NCI-H2107 treated with DMSO at 0.1 percent for 48 hours (cell line): ENCODE measurements around the gene LGALS1.

Experiments
- DNase-seq: peaks from one replicate; lab custom pipeline; 2025; ENCODE audit not compliant: unreplicated experiment; lab: John Stamatoyannopoulos, UW

The LGALS1 gene

DNA sequence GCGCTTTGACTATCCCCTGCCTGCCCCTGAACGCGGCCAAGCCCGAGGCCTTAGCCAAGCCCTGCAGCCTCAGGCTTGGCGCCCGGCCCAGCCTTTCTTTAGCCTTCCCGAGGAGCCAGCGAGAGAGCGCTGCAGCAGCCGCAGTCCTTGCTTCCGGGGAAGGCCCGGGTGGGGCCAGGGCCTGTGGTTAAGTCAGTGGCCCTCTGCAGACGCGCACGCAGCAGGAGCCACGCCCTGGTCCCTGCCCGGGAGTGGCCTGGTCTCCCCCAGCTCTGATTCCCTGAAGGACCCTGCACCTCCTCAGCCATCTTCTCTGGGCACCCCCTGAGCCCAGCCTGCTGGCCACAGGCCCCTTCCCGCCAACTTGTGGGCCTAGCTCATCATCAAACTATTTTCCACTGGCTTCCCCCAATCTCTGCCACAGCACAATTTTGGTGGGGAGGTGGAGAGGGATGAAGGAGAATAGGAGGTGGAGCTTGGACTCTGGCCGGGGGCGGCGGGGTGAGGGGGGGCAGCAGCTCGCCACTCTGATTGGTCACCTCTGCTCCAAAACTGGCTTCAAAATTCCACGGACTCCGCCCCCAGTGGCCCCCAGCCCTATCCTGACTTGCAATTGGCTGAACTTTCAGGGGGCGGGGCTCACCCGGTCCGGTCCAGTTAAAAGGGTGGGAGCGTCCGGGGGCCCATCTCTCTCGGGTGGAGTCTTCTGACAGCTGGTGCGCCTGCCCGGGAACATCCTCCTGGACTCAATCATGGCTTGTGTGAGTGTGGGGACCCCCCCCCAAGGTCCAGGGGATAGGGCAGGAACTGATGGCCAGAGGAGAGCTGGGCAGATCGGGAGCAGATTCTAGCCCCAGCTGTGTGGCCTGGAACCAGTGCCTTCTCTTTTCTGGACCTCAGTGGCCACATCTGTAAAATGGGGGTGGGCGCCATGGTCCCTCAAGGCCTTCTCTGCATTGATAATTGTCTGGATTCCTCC lies at the start of gene LGALS1:
TSS of gene LGALS1 (plus strand) at position 686 of the 979 bp plus-strand sequence. CDS start at position 753, 67 bp downstream.
- DNase-seq: no peak

DNA sequence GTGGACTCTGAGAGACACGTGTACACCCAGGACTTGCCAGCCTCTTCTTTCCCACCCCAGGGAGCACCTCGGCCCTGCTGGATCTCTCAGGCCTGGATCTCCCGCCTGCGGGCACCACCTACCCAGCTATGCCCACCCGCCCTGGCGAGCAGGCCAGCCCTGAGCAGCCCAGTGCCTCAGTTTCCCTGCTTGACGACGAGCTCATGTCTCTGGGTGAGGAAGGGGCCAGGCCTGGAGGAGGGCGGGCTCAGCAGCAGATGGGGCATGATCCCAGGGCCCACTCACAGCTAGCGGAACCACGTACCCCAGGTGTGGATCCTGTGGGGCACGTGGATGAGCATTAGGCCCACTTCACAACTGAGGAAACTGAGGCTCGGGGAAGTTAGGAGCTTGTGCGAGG lies 49.7 kb upstream of the LGALS1 start:
- no peak for DNase-seq

DNA sequence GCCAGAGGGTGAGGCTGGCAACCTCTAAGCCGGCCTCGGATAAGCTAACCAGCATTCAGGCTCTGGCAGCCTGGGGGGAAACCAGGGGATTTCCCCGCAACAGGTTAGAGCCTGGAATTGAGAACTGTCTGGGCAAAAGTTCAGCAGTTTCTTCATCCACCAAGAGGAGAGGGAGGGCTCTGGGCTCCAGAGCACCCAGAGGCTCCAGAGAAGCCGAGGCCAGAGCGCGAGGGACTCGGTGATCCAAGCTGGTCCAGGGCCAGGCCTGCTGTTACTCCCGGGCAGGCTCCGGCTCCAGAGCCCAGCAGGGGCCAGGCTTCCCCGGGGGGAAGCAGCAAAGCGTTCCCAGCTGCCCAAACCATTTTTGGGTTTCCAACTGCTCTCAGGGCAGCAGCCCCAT lies 49.3 kb upstream of the LGALS1 start:
- DNase-seq: no peak

DNA sequence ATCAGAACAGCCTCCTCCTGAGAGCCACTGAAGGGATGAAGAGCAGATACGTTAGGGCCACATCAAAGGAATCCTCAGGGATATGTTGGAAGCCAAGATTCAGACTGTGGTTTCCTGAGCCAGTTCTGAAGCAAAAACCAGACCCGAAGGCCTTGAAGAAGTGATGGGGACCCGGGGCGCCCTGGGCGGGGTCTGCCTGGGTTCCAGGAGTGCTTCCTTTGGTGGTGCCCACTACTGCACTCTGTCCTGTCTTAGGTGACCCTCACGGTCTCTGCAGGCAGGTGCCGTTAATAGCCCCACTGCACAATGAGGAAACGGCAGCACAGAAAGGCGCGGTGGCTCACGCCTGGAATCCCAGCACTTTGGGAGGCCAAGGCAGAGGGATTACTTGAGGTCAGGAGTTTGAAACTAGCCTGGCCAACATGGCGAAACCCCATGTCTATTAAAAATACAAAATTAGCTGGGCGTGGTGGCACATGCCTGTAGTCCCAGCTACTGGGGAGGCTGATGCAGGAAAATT lies 48.8 kb upstream of the LGALS1 start:
- no peak for DNase-seq

DNA sequence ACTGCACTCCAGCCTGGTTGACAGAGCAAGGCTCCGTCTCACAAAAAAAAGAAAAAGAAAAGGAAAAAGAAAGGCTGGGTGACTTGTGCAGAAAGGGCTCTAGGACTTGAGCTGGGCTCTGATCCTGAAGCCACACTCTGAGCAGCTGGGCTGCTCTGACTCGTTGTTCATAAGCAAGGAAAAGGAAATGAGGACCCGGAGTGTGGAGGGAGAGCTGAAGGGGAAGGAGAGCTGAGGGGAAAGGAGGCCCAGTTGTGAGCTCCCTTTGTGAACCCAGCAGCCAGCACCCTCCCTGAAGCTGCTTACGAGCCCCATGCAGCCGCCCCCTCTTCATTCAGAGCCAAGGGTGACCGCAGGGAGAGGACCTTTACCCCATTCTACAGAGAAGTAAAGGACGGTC lies 48.3 kb upstream of the LGALS1 start:
- no peak for DNase-seq

DNA sequence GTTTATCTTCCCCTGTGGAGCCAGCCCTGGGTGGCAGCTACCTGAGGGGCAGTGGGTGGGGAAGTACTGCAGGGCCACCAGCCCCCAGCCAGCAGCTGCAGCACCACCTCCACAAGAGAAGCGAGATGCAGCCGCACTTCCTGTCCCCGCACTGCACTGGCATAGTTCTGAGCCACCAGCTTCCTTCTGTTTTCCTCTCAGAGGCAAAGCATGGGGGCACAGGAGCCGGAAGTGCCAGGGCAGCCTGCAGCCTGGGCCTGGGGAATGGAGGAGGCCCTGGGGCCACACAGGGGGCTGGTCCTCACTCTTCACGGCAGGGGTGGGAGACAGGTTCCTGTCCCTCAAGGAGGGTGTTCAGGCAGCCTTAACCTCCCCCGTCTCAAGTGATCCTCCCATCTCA lies 47.9 kb upstream of the LGALS1 start:
- no peak for DNase-seq

DNA sequence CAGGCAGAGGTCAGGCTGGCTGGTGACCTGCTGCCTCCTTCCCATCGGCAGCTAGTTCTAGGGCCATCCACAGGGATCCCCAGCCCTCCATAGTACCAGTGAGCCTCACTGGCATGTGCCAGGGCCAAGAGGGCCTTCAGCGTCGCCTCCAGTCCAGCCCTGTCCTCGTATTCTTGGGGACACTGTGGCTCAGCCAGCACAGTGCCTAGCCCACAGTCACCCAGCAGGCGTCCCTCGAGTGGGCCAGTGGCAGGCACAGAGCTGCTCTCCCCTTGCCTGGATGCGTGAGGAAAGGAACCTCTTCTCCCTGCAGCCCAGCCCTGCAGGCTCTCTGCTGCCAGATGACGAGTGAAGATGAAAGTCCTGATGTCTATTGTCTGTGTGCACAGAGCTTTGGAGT lies 46.6 kb upstream of the LGALS1 start:
- no peak for DNase-seq

DNA sequence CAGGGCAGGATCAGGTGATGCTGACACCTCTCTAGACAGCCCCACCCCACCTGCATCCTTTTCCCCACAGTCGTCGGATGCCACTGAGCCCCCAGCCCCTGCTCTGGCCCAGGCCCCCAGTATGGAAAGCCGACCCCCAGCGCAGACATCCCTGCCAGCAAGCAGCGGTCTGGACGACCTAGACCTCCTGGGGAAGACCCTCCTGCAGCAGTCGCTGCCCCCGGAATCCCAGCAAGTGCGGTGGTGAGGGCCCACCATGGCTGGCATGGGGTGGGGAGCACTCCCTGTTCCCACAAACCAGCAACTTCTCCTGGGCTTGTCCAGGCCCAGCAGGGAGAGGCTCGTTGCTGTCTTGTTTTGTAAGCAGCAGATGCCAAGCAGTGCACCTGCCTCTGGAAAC lies 45.5 kb upstream of the LGALS1 start:
- no peak for DNase-seq

DNA sequence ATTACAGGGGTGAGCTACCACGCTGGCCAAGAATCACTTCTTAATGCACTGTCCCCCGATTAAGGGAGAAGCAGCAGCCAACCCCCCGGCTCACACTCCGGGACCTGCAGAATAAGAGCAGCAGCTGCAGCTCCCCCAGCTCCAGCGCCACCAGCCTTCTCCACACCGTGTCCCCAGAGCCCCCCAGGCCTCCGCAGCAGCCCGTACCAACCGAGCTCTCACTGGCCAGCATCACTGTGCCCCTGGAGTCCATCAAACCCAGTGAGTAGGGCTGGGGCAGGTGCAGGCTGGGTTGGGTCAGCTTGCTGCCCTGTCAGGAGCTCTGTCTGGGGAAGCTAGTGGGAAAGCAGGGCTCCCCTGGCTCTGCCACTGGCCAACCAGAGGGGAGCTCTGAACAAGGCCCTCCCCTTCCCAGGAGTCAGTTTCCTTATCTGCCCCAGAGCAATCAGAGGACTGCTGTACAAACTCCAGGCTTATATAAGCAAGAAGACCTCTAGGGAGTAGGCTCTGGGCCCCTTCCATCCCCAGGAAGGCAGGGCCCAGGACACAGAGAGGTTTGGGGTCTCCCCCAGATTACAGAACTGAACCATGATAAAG lies 44.5 kb upstream of the LGALS1 start:
- no peak for DNase-seq

DNA sequence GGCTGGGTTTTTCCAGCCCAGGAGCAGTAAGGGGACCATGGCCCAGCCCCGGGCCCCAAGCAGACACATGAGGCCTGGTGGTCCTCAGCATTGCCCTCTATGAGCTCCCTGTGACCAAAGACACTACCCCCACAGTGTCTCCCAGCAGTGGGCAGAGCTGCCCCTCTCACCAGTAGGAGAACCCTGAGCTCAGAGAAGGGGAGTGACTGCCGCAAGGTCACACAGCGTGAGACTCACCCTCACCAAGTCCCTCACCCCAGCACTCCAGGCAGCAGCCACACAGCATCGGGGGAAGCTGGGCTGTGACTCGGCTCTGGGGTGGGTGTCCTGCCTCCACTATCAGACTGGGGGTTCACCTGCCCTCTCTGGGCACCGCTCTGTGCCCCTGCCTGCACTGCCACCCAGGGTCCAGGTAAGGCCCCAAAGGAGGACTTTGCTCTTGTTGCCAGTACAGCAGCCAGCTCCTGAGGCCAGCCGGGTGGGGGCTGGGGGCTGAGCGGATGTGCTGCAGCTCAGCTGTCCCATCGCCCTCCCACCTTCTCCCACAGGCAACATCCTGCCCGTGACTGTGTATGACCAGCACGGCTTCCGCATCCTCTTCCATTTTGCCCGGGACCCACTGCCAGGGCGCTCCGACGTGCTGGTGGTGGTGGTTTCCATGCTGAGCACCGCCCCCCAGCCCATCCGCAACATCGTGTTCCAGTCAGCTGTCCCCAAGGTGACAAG lies 43.8 kb upstream of the LGALS1 start:
- DNase-seq: no peak

DNA sequence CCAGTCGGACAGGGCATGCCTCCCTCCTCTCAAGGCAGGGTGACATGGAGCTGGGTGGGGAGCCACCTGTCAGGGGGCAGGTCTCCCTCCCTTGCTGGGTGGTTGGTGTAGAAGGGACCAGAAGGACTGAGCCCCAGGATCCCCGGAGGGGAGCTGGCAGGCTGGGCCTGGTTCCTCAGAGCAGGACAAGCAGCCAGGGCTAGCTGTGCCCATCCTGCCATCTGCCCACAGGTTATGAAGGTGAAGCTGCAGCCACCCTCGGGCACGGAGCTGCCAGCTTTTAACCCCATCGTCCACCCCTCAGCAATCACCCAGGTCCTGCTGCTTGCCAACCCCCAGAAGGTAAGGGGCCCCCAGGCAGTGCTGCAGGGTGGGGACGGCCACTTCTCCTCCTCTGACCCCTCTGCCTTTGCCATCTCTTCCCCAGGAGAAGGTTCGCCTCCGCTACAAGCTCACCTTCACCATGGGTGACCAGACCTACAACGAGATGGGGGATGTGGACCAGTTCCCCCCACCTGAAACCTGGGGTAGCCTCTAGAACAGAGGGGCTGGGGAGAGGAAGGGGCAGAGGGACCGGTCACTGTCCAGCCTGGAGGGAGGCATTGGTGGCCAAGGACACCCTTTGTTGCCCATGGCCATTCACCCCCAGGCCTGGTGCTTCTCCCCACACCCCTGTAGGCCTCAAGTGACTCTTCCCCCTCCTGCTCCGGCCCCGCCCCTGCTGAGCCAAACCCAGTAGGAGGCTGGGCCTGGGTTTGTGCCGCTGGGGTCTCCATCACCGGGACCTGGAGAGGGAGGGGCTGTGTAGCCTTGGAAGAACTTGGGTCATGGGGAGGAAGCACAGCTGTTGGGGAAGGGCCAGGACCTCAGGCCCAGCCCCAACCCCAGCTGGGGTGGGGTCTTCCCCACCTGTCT lies 43.0 kb upstream of the LGALS1 start:
- no peak for DNase-seq

DNA sequence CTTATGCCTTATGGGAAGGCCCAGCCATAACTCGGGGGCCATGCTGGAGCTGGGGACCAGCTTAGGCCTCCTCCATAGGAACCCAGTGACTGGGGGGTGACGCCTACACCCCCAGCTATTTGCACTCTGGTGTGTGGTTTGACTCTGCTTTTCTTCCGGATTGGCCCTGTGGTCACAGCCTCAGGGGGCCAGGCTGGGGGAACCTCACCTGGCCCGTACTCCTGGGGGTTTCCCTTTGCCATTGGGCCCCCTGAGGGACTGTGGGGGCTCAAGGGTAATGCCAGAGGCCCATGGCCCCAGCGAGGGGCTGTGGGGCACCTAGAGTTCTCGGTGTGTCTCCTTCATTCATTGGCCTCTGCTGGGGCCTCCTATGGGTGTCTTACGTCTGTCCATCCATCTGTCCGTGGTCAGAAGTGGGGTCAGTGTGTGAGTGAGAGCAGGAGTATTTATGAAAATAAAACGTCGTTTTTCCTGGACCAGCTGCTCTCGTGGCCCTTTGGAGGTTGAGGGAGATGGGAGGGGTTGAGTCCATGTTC lies 42.3 kb upstream of the LGALS1 start:
- DNase-seq: no peak

DNA sequence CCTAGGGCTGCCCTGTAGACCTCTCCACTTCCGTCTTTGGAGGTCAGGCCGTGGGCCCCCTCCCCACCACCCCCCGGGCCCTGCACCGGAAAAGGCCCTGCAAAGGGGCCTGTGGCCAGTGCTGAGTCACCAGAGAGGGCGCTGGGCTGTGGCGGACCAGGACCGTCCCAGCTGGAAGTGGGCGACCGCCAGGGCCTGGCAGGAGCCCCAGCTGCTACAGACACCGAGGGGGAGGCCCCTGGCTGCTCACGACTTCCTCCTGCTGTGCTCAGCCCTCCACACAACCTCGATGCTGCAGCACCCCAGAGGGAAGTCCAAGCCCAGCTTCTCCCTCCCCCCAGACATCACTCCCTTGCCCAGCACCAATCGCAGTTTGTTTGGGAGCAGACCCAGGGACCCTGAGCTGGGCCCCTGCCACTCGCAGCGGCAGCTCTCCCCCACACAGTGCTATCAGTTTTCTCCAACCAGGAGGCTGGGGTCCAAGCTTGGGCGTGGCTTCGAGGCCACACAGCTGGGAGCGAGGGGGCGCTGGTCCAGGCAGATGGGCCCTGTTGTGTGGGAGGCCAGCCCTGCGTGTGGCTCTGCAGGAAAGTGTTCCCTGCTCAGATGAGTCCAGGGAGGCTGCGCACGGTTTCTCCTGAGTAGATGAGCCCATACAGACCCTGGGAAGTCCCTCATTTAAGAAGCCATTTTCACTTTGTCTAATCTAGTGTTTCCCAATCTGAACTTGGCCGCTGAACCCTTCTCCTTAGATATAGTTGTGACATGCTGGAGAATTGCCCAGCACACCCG lies 41.6 kb upstream of the LGALS1 start:
- DNase-seq: no peak

DNA sequence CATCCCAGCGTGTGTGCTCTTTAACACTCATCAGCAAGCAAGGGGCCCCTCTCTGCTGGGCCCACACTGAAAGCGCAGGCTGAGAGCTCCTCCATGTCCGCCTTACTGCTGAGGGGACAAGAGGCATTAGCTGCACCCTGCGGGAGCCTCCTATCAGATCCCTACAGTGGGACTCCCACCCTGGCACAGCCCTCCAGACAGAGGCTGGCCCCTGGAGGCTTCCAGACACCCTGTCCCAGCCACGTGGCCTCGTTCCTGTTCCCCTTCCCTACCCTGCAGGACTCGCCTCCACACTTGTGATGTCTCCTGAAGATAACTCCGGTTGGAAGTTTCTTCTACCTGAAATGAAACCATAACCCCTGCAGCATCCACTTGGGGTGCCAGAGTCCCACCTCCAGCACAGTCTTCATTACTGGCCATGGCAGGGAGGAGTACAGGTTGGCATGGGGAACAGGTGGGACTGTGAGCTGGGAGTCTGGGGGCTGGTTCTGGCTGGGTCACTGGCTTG lies 41.0 kb upstream of the LGALS1 start:
- DNase-seq: no peak

DNA sequence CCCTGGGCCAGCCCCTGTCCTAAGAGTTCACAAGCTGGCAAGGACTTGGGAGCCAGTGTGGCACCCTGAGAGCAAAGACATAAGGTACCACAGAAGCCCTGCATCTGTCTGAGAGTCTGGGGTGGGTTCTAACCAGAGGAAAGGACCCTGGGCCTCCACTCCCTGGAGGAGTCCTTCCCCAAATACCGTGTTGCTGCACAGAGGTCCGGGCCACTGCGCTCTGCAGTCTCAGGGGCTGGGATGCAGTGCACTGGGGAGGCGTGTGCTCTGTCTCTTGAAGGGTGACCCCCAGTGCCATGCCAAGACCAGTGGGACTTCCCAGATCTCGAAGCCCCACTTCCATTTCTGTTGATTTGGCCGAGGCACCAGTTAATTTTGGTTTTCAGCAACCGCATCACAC lies 40.3 kb upstream of the LGALS1 start:
- no peak for DNase-seq

DNA sequence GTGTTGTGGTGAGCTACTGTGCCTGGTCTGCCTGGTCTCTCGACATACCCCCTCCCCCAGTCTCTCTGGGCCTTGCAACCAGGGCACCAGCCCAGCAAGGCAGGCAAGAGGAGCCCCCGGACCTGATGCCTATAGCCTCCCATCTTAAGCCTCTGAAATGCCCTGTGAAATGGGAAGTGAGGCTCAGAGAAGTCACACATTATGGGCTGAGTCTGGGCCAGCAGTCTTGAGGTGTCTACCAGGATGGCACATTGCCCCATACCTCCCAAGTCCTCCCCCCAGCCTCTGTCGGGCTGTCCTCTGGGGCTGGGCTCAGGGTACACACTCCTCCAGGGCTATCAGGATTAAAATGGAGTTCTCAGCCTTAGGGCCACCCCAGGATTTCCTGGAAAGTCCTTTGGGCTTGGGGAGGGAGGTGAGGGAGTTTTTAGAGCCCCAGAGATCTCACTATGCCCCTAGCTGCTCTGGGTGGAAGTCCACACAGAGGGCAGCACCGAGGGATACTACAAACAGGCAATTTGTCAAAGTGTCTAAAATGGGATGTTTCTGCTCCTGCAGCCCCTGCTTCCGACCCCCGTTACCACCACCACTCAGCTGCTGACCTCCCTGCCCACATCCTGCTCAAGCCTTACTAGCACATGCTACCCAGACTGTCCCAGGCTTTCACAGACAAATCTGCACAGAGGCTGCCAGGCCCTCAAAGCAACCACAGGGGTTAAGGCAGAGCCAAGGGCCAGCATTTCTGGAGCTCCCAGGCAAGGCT lies 39.1 kb upstream of the LGALS1 start:
- DNase-seq: no peak

DNA sequence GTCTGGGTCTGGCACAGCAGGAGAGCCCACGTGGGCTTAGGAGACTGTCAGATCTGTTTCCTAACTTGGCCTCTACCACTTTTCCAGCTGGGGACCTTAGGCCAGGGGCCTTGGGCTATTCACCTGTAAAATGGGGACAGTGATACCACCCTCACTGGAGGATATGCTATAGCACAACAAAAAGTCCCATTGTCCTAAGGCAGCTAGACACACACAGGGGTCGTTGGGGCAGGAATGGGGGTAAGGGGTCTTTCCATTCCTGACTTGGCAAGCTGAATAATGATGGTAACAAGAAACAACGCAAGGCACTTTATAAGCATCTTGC lies 38.5 kb upstream of the LGALS1 start:
- DNase-seq: no peak

DNA sequence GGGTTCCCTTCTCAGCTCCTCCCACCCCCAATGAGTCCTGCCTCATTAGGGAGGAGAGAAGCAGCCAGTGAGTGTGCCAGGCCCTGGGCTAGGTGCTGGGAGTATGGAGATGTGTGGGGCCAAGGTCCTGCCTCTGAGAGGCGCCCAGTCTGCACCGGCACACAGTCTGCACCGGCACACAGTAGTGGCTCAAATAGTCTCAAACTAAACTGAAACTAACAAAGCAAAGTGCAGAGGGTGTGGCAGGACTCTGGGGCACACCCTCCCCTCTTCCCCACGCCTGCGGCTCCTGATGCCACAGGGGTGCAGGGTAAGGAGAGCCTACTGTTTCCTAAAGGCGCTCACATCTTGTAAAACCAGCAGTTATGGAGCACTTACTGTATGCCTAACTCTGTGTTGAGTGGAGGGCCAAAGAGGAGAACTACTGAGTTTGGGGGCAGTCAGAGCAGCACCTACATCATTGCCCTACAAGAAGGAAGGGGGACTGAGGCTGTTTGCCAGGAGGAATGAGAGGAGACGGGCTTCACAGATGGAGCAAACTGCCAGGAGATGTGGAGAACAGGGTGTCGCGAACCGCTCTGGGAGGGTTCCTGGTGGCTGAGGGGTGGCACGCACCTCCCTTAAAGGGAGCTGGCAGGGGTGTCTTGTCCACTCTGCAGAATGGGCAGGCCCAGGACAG lies 36.9 kb upstream of the LGALS1 start:
- no peak for DNase-seq
